Stimulated activated CD4-positive, alpha-beta T cell treated with anti-CD3 and anti-CD28 coated beads, TNF-alpha, amount 100 ng/mL, for 24 hours (primary cell): Measurements from ENCODE around the gene CCSAP.

Source experiments
- DNase-seq, 3 experiments: peaks; one replicate each; pipeline ENCODE4 v3.0.0-alpha.2; 2020; ENCODE audit warnings: low read depth in 3 of 3

CCSAP gene

DNA sequence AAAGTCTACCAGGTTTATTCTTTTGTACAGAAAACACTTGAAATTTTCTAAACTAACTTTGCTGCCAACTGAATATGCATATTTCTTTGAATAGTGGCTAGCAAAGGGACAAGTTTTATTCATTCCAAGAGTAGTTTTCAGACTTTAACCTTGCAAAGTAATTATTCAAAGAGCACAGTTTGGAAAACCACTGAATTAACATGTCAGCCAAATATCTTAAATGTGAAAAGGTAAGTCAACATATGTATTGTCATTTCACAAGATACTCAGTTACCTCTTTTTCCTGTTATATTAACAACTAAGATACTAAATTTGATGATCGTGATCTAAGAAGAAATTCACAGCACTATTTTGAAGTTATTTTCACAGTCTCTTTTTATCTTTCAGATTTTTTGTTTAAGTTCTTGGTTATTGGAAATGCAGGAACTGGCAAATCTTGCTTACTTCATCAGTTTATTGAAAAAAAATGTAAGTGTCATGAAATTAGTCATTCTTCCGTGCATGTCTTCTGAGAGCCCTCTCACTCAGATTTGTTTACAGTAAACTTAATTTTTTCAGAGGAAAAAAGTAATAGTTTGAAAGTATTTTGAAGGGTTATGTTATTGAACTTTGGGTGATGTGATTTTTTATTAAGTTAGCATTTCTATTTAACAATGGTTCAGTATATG is 56.6 kb downstream of the CCSAP start:
- no peak for DNase-seq

DNA sequence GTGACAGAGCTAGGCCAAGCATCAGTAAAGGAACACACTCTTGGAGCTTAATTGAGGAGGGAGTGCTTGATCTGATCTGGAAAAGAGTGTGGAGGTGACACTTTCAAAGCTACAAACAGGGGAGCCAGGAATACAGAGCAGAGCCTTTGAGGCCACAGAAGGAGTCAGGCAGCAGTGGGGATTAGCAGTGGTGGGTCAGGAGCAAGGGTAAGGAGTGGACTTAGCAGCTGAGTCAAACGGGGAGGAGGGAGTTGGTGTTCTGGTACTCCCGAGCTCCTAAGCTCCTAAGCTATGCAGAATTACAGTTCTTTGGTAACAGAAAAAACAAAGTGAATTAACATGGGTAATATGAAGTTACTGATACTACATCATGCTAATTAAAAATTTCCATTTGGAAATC is 57.4 kb downstream of the CCSAP start:
- DNase-seq: no peak

DNA sequence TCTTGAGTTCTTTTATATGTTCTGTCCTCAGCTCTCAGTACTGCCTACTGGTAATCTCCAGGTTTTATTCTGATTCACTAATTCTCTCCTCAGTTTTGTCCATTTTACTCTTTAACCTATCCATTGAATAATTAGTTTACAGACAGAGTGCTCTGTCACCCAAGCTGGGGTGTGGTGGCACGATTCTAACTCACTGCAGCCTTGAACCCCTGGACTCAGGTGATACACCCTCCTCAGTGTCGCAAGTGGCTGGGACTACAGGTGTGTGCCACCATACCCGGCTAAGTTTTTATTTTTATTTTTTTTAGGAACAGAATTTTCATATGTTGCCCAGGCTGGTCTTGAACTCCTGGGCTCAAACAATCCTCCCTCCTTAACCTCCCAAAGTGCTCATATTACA is 58.0 kb downstream of the CCSAP start:
- no peak for DNase-seq

DNA sequence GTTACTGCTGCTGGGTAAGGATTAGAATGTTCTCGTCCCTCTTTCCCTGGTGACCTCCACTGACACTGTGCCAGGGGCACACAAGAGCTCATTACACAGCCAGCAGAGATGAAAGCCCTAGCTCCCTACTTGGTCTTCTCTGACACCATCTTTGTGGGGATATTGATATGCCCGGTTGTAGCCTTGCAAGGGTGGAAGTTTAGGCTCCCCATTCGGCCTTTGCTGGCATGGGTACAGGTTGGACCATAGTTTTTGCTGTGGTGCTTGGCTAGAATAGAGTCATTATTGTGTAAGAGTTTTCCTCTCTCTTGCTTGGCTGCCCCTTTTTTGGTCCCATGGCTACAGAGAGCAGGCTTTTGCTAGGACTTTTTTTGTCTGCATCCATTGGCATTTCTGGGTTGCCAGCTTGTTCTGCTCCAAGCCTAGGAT is 59.6 kb downstream of the CCSAP start:
- DNase-seq: no peak

DNA sequence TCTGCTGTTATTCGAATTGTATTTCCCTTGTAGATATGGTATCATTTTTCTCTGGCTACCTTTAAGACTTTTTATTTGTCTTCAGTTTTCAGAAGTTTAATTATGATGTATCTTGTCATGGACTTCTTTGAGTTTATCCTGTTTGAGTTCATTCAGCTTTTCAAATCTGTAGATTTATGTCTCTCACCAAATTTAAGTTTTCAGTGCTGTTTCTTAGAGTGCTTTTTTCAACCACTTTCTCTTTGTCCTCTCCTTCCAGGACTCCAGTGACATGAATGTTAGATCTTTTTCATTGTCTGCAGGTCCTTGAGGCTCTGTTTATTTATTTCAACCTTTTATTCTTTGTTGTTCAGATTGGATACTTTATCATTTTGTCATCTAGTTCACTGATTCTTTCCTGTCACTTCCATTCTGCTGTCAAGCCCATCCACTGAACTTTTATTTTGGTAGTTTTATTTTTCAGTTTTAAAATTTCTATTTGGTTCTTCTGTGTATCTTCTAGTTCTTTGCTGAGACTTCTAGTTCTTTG is 60.5 kb downstream of the CCSAP start:
- no peak for DNase-seq

DNA sequence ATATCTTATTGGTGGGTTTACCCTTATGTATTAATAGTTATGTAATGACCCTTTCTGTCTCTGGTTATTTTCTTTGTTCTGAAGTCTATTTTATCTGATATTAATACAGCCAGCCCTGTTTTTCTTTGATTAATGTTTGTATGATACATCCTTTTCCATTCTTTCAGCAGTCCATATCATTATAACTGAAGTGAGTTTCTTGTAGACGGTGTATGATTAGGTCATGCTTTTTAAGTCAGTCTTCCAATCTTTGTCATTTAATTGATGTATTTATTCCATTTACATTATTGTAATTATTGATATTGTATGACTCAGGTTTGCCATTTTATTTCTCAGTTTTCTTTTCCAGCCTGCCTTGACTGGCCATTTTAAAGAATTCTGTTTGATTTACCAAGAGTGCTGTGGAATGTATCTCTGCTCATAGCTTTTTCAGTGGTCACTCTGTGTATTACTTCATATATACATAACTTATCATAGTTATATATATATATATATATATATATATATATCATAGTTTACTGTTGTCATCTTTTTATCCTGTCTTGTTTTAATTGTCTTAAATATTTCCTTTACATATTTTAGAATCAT is 61.4 kb downstream of the CCSAP start:
- DNase-seq: no peak

DNA sequence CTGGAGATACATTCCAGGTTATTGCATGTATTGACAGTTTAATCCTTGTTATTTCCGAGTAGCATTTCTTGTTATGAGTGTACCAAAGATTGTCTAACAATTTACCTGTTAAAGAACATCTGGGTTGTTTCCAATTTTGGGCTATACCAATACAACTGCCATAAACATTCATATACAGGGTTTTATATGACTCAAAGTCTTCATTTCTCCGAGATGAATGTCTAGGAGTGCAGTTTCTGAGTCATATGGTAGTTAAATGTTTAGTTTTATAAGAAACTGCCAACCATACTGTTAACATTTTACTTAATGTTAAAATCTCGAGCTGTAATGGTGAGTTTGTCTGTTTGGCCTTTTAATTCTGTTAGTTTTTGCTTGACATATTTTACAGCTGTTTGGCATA is 61.9 kb downstream of the CCSAP start:
- DNase-seq: no peak

DNA sequence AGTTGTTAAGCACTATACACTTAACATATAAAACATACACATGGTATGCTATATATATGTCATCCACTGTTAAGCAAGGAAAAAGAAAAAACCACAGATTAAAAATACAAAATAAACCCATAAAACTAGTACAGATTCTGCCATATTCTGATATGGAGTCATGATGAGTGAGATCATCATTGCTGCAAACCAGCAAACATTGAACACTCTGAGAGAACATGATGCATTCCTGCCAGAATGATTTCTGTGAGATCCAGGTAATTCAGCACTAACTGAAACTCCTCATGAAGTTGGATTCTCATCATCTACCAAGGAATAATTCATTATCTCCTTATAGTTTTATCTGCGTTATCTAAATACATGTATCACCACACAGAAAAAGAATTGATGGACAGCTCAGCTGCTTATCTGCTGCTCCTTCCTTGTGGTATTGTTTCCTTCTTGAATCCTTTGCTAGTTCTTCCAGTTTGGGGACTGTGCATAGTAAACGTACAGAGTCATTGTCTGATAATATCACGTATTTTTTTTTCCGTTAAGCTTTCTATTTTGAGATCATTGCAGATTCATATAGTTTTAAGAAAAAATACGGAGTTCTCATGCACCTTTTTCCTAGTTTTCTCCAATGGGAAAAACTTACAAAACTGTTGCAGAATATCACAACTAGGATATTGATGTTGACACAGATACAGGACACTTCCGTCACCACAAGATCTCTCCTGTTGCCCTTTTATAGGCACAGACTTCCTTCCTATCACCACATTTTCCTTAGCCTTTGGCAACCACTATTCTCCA is 62.6 kb downstream of the CCSAP start:
- no peak for DNase-seq

DNA sequence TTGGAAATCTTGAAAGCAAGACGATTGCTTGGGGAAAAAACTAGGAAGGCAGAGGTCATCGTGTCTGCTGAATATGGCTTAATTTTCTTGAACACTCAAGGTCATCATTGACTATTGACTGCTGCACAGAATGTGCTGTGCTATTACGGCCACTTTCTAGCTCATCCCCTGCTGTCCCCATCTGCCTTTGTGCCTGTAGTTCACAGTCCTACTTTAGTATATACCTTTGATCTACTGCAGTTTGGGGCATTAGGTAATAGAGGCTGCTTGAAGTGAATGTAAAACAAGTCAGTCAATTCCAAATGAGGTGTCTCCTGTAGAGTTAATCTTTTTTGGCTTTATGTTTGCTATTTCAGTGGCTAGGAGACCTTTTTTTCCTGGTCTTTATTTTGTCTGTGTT is 63.6 kb downstream of the CCSAP start:
- DNase-seq: no peak

DNA sequence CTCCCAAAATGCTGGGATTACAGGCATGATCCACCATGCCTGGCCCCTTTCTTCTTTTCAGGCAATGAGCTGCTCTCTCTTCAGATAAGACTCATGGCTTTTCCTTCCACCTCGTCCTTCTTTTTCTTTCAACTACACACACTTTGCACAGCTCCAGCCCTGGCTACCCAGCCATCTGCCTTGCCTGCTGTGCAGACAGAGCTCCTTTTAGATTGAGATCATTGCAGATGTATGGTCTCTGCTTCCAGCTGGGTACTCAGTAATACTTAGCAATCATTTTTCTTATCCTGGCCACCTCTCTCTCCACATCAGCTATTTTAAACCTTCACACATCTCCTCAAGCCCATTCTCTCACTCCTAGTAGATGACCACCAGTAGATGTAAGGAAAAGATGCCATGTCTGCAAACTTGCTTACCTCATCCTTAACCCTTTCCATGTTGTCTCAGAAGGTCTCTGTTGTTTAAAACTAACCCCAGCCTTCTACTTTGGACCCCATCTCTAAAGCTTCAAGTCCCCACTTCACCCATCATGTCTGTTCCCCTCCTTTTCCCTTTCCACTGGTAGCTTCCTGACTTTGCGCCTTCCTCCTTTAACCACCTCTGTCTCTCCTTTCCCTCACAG is 64.6 kb downstream of the CCSAP start:
- DNase-seq: no peak

DNA sequence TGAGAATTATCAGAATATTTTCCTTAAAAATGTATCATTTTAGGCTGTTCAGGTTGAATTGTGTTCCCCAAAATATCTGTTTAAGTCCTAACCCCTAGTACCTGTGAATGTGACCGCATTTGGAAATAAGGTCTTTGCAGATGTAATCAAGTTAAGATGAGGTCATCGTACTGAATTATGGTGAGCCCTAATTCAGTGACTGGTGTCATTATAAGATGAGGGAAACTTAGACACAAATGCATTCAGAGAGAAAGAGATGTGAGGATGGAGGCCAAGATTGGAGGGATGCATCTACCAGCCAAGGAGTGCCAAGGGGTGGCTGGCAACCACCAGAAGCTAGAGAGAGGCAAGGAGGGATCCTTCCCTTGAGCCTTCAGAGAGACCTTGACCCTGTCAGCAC is 67.8 kb downstream of the CCSAP start:
- DNase-seq: no peak

DNA sequence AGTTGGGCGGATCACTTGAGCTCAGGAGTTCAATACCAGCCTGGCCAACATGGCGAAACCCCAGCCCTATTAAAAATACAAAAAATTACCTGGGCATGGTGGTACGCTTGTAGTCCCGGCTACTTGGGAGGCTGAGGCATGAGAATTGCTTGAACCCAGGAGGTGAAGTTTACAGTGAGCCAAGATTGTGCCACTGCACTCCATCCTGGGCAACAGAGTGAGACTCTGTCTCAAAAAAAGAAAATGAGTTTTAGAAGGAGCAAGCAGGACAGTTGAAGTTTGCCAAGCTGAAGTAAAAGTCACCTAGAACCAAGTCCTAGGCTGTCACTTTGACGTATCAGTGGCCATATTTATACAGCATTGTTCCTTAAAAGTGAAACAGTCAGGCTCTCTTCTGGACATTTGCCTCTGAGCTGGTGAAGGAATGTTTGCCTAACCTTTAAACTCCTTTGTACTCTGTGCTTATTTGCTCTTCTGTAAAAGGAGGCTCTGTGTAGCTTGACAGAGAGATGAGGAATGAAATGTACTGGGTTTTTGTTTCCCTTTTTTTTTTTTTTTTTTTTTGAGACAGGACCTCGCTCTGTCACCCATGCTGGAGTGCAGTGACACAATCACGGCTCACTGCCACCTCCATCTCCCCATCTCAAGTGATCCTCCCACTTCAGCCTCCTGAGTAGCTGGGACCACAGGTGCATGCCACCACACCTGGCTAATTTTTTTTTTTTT is 69.2 kb downstream of the CCSAP start:
- DNase-seq: no peak

DNA sequence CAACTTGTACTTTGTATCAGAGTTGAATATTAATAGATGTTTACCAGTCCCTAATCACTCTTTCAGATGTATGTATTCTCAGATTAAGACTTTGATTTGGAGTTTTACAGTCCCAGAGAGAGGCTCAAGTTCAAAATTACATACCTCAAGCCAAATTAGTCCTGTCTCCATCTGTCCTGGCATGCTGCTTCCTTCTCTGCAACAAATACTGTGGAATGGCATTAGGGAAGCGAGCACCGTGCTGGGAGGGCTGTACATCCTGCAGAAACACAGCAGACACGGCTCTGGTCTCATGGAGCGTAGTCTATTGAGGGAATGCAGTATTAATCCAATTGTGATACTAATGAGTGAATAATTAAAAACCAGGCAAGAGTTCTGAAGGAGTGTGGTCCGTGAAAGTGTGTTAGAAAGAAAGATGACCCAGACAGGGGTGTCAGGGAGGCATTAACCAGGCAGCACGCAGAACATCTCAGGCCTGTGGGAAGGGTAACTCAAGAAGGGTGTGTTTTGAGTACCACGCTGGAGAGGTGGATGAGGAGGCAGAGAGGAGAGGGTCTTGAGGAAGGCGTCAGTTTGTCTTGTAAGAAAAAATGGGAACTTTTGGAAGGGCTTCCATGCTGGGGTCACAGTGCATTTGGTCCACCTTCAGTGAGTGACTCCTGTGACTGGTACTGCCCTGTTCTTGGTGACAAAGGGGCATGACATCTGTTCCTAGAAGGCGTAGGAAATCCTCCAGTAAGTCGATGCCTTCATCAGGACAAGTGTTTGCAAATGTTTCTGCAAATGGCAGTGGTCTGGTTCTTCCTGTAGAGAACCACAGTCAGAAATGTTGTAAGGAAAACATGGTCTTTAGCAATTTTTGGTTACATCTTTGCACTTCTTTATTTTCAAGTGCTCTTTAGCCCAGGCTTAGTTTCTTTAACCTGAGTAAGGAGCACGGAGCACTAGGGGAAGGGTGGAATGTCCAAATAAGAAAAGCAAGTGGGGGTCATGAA is 70.4 kb downstream of the CCSAP start:
- no peak for DNase-seq

DNA sequence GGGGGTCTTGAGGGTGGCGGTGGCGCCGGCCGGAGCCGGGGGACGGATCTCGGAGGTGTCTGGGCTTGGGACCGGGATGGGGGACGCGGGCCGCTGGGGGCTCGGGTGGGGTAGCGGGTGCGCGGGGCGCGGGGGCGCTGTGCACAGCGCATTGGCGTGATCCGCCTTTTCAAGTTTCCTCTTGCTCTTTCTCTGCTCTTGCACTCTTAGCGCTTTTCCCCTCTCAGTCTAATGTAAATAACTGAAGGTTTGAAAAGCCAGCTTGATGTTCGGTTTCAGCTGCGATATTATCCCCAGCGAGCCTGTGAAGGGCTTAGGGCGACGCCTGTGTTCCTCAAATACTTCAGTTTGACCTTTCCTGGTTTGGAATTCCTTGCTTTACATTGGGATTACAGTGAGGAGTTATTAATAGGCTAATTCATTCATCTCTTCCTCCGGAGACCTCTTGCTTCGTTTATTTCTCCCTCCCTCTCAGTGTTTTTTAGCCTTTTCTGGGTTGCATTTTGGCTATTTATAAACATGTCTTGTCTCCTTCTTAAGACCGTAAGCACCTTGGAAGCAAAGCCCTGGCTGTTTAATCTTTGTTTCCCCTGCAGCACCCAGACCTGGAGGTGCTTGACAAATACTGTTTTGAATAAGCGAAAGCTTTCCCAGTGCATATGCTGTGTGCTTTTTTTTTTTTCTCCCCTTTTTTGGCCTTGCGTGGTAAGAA is 71.2 kb downstream of the CCSAP start:
- peak in 1 of 3 experiments; percentile 33 for DNase-seq
